IMR-90 (cell line): ENCODE data around the gene ATM. TPM values are rescaled to one million over a fixed set of nuclear protein-coding genes. Genes with fewer than 3 reads are reported as not detected.

ENCODE experiments used
- ATAC-seq: fragments of 200-7000 bp; cut with Tn5 transposase; 2 replicates; pipeline ENCODE4 v1.9.1; 2020; ENCODE audit warnings: low read depth, mild to moderate bottlenecking, moderate library complexity
- BruUV-seq: library from RNA; stranded (reverse); fragments of 400-500 nt; replicated peaks from 2 replicates; lab custom pipeline; 2021; lab: Mats Ljungman, UMichigan
- CTCF ChIA-PET: fragments of 300-600 bp; formaldehyde crosslinking; extraction: SDS; loops from one replicate; lab custom pipeline; 2021; ENCODE audit warnings: antibody characterized with exemption; lab: Yijun Ruan, JAX
- POLR2A ChIA-PET: fragments of 300-600 bp; sonication (Branson Sonifier 250); formaldehyde crosslinking; loops from one replicate; lab custom pipeline; 2022; ENCODE audit warnings: antibody characterized with exemption; ENCODE audit not compliant: unreplicated experiment; lab: Charles Lee
- DNase-seq: peaks from one replicate; pipeline ENCODE4 v3.0.0; 2013
- H2AFZ ChIP-seq: replicated peaks from 2 replicates; pipeline ENCODE3; 2013; ENCODE audit warnings: low read length, mild to moderate bottlenecking; ENCODE audit not compliant: poor library complexity
- H2AK5ac ChIP-seq: 2 replicates; pipeline ENCODE4 v1.6.1; 2013; ENCODE audit warnings: low read depth, low read length, inconsistent platforms
- H2AK9ac ChIP-seq: replicated peaks from 2 replicates; pipeline ENCODE3; 2013; ENCODE audit warnings: mild to moderate bottlenecking, low read depth, low read length, moderate library complexity; ENCODE audit not compliant: poor library complexity
- H2BK120ac ChIP-seq: 2 replicates; pipeline ENCODE4 v1.6.1; 2013; ENCODE audit warnings: low read depth, low read length, inconsistent platforms
- H2BK15ac ChIP-seq: 3 replicates; pipeline ENCODE4 v1.6.1; 2013; ENCODE audit warnings: low read depth, low read length, inconsistent platforms
- H2BK20ac ChIP-seq: 2 replicates; pipeline ENCODE4 v1.6.1; 2013; ENCODE audit warnings: low read depth, mild to moderate bottlenecking, inconsistent platforms, low read length, moderate library complexity
- H2BK5ac ChIP-seq: 2 replicates; pipeline ENCODE4 v1.6.1; 2013; ENCODE audit warnings: mild to moderate bottlenecking, low read depth, low read length, inconsistent platforms; ENCODE audit not compliant: poor library complexity, severe bottlenecking
- H3K14ac ChIP-seq: replicated peaks from 2 replicates; pipeline ENCODE4 v1.6.1; 2013; ENCODE audit warnings: low read depth, low read length, inconsistent platforms
- H3K18ac ChIP-seq: 2 replicates; pipeline ENCODE4 v1.6.1; 2013; ENCODE audit warnings: low read depth, low read length, control low read depth
- H3K23ac ChIP-seq: 2 replicates; pipeline ENCODE4 v1.6.1; 2013; ENCODE audit warnings: low read depth, low read length, inconsistent platforms
- H3K27ac ChIP-seq: 2 replicates; pipeline ENCODE4 v1.5.1; 2013; ENCODE audit warnings: mild to moderate bottlenecking, control low read depth, low read length; ENCODE audit not compliant: insufficient read depth
- H3K27me3 ChIP-seq: 2 replicates; pipeline ENCODE4 v1.6.1; 2013; ENCODE audit warnings: low read length; ENCODE audit not compliant: control insufficient read depth, insufficient read depth
- H3K36me3 ChIP-seq: 2 replicates; pipeline ENCODE4 v1.6.1; 2013; ENCODE audit warnings: low read length, mixed read lengths; ENCODE audit not compliant: control insufficient read depth, insufficient read depth
- H3K4ac ChIP-seq: 2 replicates; pipeline ENCODE4 v1.6.1; 2013; ENCODE audit warnings: low read depth, low read length, inconsistent platforms
- H3K4me1 ChIP-seq: 2 replicates; pipeline ENCODE4 v1.6.1; 2013; ENCODE audit warnings: low read length, mixed read lengths; ENCODE audit not compliant: control insufficient read depth, insufficient read depth
- H3K4me2 ChIP-seq: 2 replicates; pipeline ENCODE4 v1.6.1; 2013; ENCODE audit warnings: low read depth, mild to moderate bottlenecking, control low read depth, low read length, moderate library complexity
- H3K4me3 ChIP-seq: 2 replicates; pipeline ENCODE4 v1.5.1; 2013; ENCODE audit warnings: low read depth, mild to moderate bottlenecking, control low read depth, low read length, moderate library complexity; ENCODE audit not compliant: insufficient read depth
- H3K56ac ChIP-seq: 2 replicates; pipeline ENCODE4 v1.6.1; 2013; ENCODE audit warnings: low read length, inconsistent platforms; ENCODE audit not compliant: insufficient read depth; ENCODE audit errors: extremely low read depth
- H3K79me1 ChIP-seq, 2 experiments: 2 replicates each; pipeline ENCODE4 v1.6.1; 2013; ENCODE audit warnings: low read length in 2 of 2, inconsistent platforms in 1 of 2, low read depth in 1 of 2
- H3K9ac ChIP-seq: 2 replicates; pipeline ENCODE4 v1.6.1; 2013; ENCODE audit warnings: low read depth, low read length, control low read depth
- H3K9me1 ChIP-seq: 2 replicates; pipeline ENCODE4 v1.6.1; 2013; ENCODE audit warnings: low read length, inconsistent platforms; ENCODE audit not compliant: insufficient read depth
- H3K9me3 ChIP-seq: 2 replicates; pipeline ENCODE4 v1.6.1; 2013; ENCODE audit warnings: low read length; ENCODE audit not compliant: control insufficient read depth, insufficient read depth
- H4K20me1 ChIP-seq: 2 replicates; pipeline ENCODE4 v1.6.1; 2013; ENCODE audit warnings: low read length, inconsistent platforms; ENCODE audit not compliant: insufficient read depth
- H4K5ac ChIP-seq: 2 replicates; pipeline ENCODE4 v1.6.1; 2013; ENCODE audit warnings: mild to moderate bottlenecking, low read depth, low read length, control low read depth
- H4K8ac ChIP-seq, 2 experiments: 2 replicates each; pipeline ENCODE4 v1.6.1; 2013; ENCODE audit warnings: low read depth in 2 of 2, low read length in 2 of 2, control low read depth in 1 of 2, inconsistent platforms in 1 of 2
- H4K91ac ChIP-seq: 2 replicates; pipeline ENCODE4 v1.6.1; 2013; ENCODE audit warnings: low read depth, low read length, inconsistent platforms; ENCODE audit not compliant: insufficient read depth
- MAFK ChIP-seq: IDR thresholded peaks from 2 replicates; pipeline ENCODE4 v1.6.1; 2012; ENCODE audit warnings: low read depth, low read length, improper control_type of control experiment
- RCOR1 ChIP-seq: IDR thresholded peaks from 2 replicates; pipeline ENCODE4 v1.6.1; 2012; ENCODE audit warnings: mild to moderate bottlenecking, low read length, improper control_type of control experiment; ENCODE audit not compliant: insufficient replicate concordance
- WGBS, 2 experiments: methylation state at CpG; one replicate each; pipeline versions ENCODE4 v1.1.5 to v1.1.7; 2013; ENCODE audit warnings: missing lambda C conversion rate in 2 of 2; ENCODE audit not compliant: insufficient read length in 1 of 2; ENCODE audit errors: extremely low coverage in 2 of 2; 5-methylcytosine and 5-hydroxymethylcytosine counted together
- dilution Hi-C: fragments of 300-500 bp; cut with HindIII; formaldehyde crosslinking; loops from one replicate; pipeline ENCODE4 v1.14.3; 2018; ENCODE audit warnings: low sequenced_read_pairs; ENCODE audit not compliant: unreplicated experiment
- in situ Hi-C: fragments of 300-500 bp; cut with MboI; formaldehyde crosslinking; loops from 3 replicates; pipeline ENCODE4 v1.14.3; 2019; ENCODE audit warnings: low sequenced_read_pairs, inconsistent platforms, mixed read lengths
- intact Hi-C: fragments of 100-400 bp; cut with micrococcal nuclease; formaldehyde crosslinking; loops from 2 replicates; pipeline ENCODE4 v1.10.0; 2022
- polyA plus RNA-seq, 3 experiments: library from polyadenylated mRNA; depleted of rRNA; stranded (reverse); fragments of >200 nt; gene quantifications; 2 replicates each; pipeline ENCODE4 v1.2.3, GENCODE V29; 2012; ENCODE audit warnings: low replicate concordance in 1 of 3
- total RNA-seq: library from RNA; depleted of rRNA; stranded (reverse); fragments of >200 nt; gene quantifications from 2 replicates; pipeline ENCODE4 v1.2.3, GENCODE V29; 2012

The ATM gene
- total and polyA plus RNA-seq, 2 of the 4 experiments (the other 2 are of a cell fraction): 18.1 to 30.6 TPM

DNA sequence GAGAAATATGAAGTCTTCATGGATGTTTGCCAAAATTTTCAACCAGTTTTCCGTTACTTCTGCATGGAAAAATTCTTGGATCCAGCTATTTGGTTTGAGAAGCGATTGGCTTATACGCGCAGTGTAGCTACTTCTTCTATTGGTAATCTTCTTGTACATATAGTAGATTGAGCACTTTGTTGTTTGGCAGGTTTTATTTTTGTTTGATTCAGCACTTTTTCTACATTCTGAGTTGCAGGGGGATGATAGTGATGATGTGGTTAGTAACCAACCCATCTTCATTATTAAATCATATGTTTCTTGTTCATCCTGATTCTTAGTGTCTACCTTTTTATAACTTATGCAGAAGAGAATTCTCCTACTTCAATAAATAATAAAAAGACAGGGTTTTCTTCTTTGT, 122.9 kb downstream of the ATM start:
- Histone ChIP-seq H2AFZ (no peak overlapping the region), H3K9me3 (no peaks in the 10 kb centered on the region), H2BK15ac (no peak overlapping the region), H3K4me1 (no peaks in the 10 kb centered on the region), H3K14ac (no peak overlapping the region), H4K8ac (no peak overlapping the region), H3K27ac (no peak overlapping the region), H2BK20ac (no peak overlapping the region), H4K91ac (no peak overlapping the region), H2AK9ac (no peak overlapping the region), H4K5ac (no peak overlapping the region), H2BK5ac (no peak overlapping the region), H3K4me2 (no peak overlapping the region), H3K56ac (no peak overlapping the region), H3K4me3 (no peak overlapping the region), H3K9ac (no peak overlapping the region), H3K36me3 (peaks cover 5% of the 10 kb centered on the region; the same call in 1 of the 2 replicates), H2BK120ac (no peak overlapping the region), H3K4ac (no peak overlapping the region), H3K18ac (no peak overlapping the region), H3K9me1 (no peaks in the 10 kb centered on the region), H3K27me3 (no peaks in the 10 kb centered on the region), H3K23ac (no peak overlapping the region), H2AK5ac (no peak overlapping the region), H3K79me1 (no peaks in the 10 kb centered on the region), H4K20me1 (no peaks in the 10 kb centered on the region)
- POLR2A ChIA-PET: no interaction called here
- dilution Hi-C loops: no loop called here
- no TSS peak for BruUV-seq
- CTCF ChIA-PET: no interaction called here
- in situ Hi-C loops: no loop called here
- no peak for TF ChIP-seq RCOR1
- peak; percentile 40 for TF ChIP-seq MAFK
- ATAC-seq (no peak), DNase-seq (no peak)
- WGBS, 2 experiments: 100% methylated on average over 1 of the region's 4 CpGs; no CpG with 5 or more reads in 1 of the 2 experiments
- intact Hi-C loops: no loop called here
